Adrenal gland (tissue), 12 donors: ENCODE measurements around the gene VSIG10L2. TPM values are rescaled to one million over a fixed set of nuclear protein-coding genes. Genes with fewer than 3 reads are reported as not detected.
A peak's percentile ranks its signal among the peaks of the same experiment; 100 is the strongest.

Source experiments
- DNase-seq, 7 donors: peaks; one replicate each; pipeline ENCODE4 v3.0.0-alpha.2; 2019 to 2020
- H3K27ac ChIP-seq, 5 donors: fragments of 200-600 bp; sonication (generic) in 4 of 5; 1 replicate in 3 of 5; 2 replicates in 2 of 5; pipeline versions ENCODE4 v1.5.1 to v1.8.0; 2016 to 2020; ENCODE audit warnings: mild to moderate bottlenecking in 1 of 5
- H3K27me3 ChIP-seq: fragments of 200-600 bp; 2 replicates; pipeline ENCODE4 v1.8.0; 2021
- H3K36me3 ChIP-seq, 2 donors: fragments of 200-600 bp; replicated peaks in 1 of 2; 1 replicate in 1 of 2; 2 replicates in 1 of 2; pipeline versions ENCODE4 v1.5.1 to v1.8.0; 2018 to 2022
- H3K4me1 ChIP-seq, 2 donors: fragments of 200-600 bp; replicated peaks in 1 of 2; 1 replicate in 1 of 2; 2 replicates in 1 of 2; pipeline versions ENCODE4 v1.5.1 to v1.8.0; 2018 to 2021
- H3K4me3 ChIP-seq, 4 donors: fragments of 200-600 bp; sonication (generic) in 3 of 4; one replicate each; pipeline ENCODE4 v1.5.1; 2016 to 2018
- H3K9me3 ChIP-seq, 3 donors: fragments of 200-600 bp; sonication (generic) in 1 of 3; replicated peaks in 1 of 3; 1 replicate in 2 of 3; 2 replicates in 1 of 3; pipeline versions ENCODE4 v1.5.1 to v1.8.0; 2016 to 2021
- CTCF ChIP-seq, 6 experiments: fragments of 450-650 bp in 4 of 6; fragments of 200-600 bp in 2 of 6; sonication (generic) in 1 of 6; IDR thresholded peaks; 1 replicate in 5 of 6; 2 replicates in 1 of 6; pipeline versions ENCODE4 v1.5.1 to v1.8.0; 2016 to 2021; ENCODE audit warnings: antibody characterized with exemption in 6 of 6, mild to moderate bottlenecking in 2 of 6, moderate library complexity in 1 of 6
- POLR2A ChIP-seq, 2 donors: fragments of 450-650 bp; IDR thresholded peaks; one replicate each; pipeline ENCODE4 v1.6.1; 2017; ENCODE audit warnings: antibody characterized with exemption in 2 of 2, mild to moderate bottlenecking in 2 of 2, moderate library complexity in 1 of 2
- WGBS, 4 donors: extraction: QIAGEN DNeasy Blood & Tissue Kit in 2 of 4; methylation state at CpG; one replicate each; pipeline versions ENCODE4 v1.1.5 to v1.1.7; 2013 to 2017; 5-methylcytosine and 5-hydroxymethylcytosine counted together
- intact Hi-C, 2 donors: fragments of 100-400 bp; cut with DNase I; formaldehyde crosslinking; loops; one replicate each; pipeline versions ENCODE4 v1.14.1 to v1.15.0; 2022 to 2023
- polyA plus RNA-seq, 3 donors: library from polyadenylated mRNA; stranded (reverse); fragments of 200-250 nt in 2 of 3; fragments of 350-450 nt in 1 of 3; fragmentation: Illumina TruSeq in 1 of 3; extraction: RNeasy Lipid Tissue Mini Kit (QIAGEN cat#74804) in 1 of 3; gene quantifications; one replicate each; pipeline ENCODE4 v1.2.3, GENCODE V29; 2013 to 2014
- total RNA-seq, 9 donors: library from RNA; depleted of rRNA in 4 of 9; stranded (reverse); fragments of >200 nt in 4 of 9; fragments of 120-200 nt in 1 of 9; fragmentation: NEBNext Ultra II Directional in 1 of 9; extraction: Animal tissue kit (Norgen Biotek cat#: 25700) in 1 of 9; gene quantifications; one replicate each; pipeline versions ENCODE4 v1.1.0 to v1.2.4, GENCODE V29; 2013 to 2023
- donor health status: healthy with polysubstance abuse.
- donor health status: Bipolar disorder and iron deficiency.
- donor health status: DM: yes; HTN: yes; CAD: no.
- donor health status: DM: no; HTN: no; CAD: no.
- donor health status: DM: no; HTN: no; CAD: no.
- donor health status: DM: yes; HTN: yes; CAD: no.

Gene VSIG10L2
- total and polyA plus RNA-seq, 12 donors: 0.08 to 0.44 TPM; not detected in 10

GRCh38 chr11:125990244-125990643 lies 44.4 kb downstream of the VSIG10L2 start:
- intact Hi-C loops: no loop called here
- 54 to 64% (median 61%) methylated on average over 3 of the region's 3 CpGs for WGBS, 4 donors
- Histone ChIP-seq H3K4me1 (no peaks in the 10 kb centered on the region), H3K27ac (no peak overlapping the region), H3K36me3 (no peaks in the 10 kb centered on the region), H3K4me3 (no peak overlapping the region), H3K9me3 (no peaks in the 10 kb centered on the region), H3K27me3 (no peaks in the 10 kb centered on the region)
- DNase-seq: peak in 4 of 7 donors; percentile 20 to 25 (median 22)
- TF ChIP-seq CTCF (IDR thresholded peaks at IDR 0.05): no peak
- TF ChIP-seq POLR2A (IDR thresholded peaks at IDR 0.05): no peak

GRCh38 chr11:125992893-125993292 lies 47.0 kb downstream of the VSIG10L2 start:
- 80 to 89% (median 86%) methylated on average over 7 of the region's 7 CpGs for WGBS, 4 donors
- no peaks in the 10 kb centered on the region for H3K36me3 ChIP-seq

GRCh38 chr11:125994509-125994908 lies 48.7 kb downstream of the VSIG10L2 start:
- intact Hi-C loops: no loop called here
- H3K4me1 ChIP-seq: no peaks in the 10 kb centered on the region
- no peak overlapping the region for H3K4me3 ChIP-seq
- no peak for DNase-seq
- TF ChIP-seq POLR2A (IDR thresholded peaks at IDR 0.05) (no peak), CTCF (IDR thresholded peaks at IDR 0.05) (no peak)
- H3K27ac ChIP-seq: no peak overlapping the region
- no peaks in the 10 kb centered on the region for H3K36me3 ChIP-seq
- H3K27me3 ChIP-seq: no peaks in the 10 kb centered on the region
- 71 to 76% (median 74%) methylated on average over 5 of the region's 5 CpGs for WGBS, 4 donors
- no peaks in the 10 kb centered on the region for H3K9me3 ChIP-seq

More at GRCh38 chr11:125992893-125993292, 47.0 kb downstream of the VSIG10L2 start:
- no peak overlapping the region for H3K4me3 ChIP-seq
- no peak overlapping the region for H3K27ac ChIP-seq
- no peak for TF ChIP-seq POLR2A (IDR thresholded peaks at IDR 0.05)
- TF ChIP-seq CTCF (IDR thresholded peaks at IDR 0.05): no peak
- H3K4me1 ChIP-seq: no peaks in the 10 kb centered on the region
- DNase-seq: no peak
- intact Hi-C loops: no loop called here
- H3K9me3 ChIP-seq: no peaks in the 10 kb centered on the region
- no peaks in the 10 kb centered on the region for H3K27me3 ChIP-seq

GRCh38 chr11:125995313-125995712 lies 49.5 kb downstream of the VSIG10L2 start:
- Histone ChIP-seq H3K36me3 (no peaks in the 10 kb centered on the region), H3K9me3 (no peaks in the 10 kb centered on the region), H3K4me1 (no peaks in the 10 kb centered on the region), H3K4me3 (no peak overlapping the region), H3K27me3 (no peaks in the 10 kb centered on the region), H3K27ac (no peak overlapping the region)
- TF ChIP-seq CTCF (IDR thresholded peaks at IDR 0.05) (no peak), POLR2A (IDR thresholded peaks at IDR 0.05) (no peak)
- intact Hi-C loops: no loop called here
- no peak for DNase-seq
- 65 to 78% (median 77%) methylated on average over 5 of the region's 5 CpGs for WGBS, 4 donors
